SU-DHL-6 (cell line): ENCODE measurements around the gene LOXL4.

Experiments used
- H2AFZ ChIP-seq: fragments of 200-600 bp; sonication (generic); 2 replicates; pipeline ENCODE4 v1.6.1; 2014; ENCODE audit warnings: low read depth, mild to moderate bottlenecking, moderate library complexity, mixed read lengths, antibody characterized with exemption, low read length; ENCODE audit not compliant: severe bottlenecking
- H3F3A ChIP-seq: fragments of 200-600 bp; shearing (Covaris generic); 2 replicates; pipeline ENCODE4 v1.6.0; 2016; ENCODE audit warnings: antibody characterized with exemption, mild to moderate bottlenecking; ENCODE audit not compliant: insufficient read depth
- H3K27ac ChIP-seq: fragments of 200-600 bp; sonication (generic); 2 replicates; pipeline ENCODE4 v1.5.1; 2016; ENCODE audit warnings: low read depth, mild to moderate bottlenecking, low read length, moderate library complexity, mixed read lengths
- H3K27me3 ChIP-seq: fragments of 200-600 bp; sonication (generic), shearing (Covaris generic); 2 replicates; pipeline ENCODE4 v1.6.0; 2014; ENCODE audit warnings: mild to moderate bottlenecking, low read length
- H3K36me3 ChIP-seq: fragments of 200-600 bp; sonication (generic); 2 replicates; pipeline ENCODE4 v1.6.1; 2014; ENCODE audit warnings: mild to moderate bottlenecking, low read length, mixed read lengths
- H3K4me2 ChIP-seq: fragments of 300-600, 200-600 bp; shearing (Covaris generic), sonication (generic); 2 replicates; pipeline ENCODE4 v1.6.0; 2014; ENCODE audit warnings: low read length, low read depth, mild to moderate bottlenecking; ENCODE audit not compliant: poor library complexity, severe bottlenecking
- H3K4me3 ChIP-seq: fragments of 200-600 bp; sonication (generic); 2 replicates; pipeline ENCODE4 v1.5.1; 2014; ENCODE audit warnings: antibody characterized with exemption, low read length, mild to moderate bottlenecking, mixed read lengths; ENCODE audit not compliant: insufficient read depth, poor library complexity, severe bottlenecking
- H3K79me2 ChIP-seq: fragments of 200-600 bp; sonication (generic); 2 replicates; pipeline ENCODE4 v1.6.1; 2014; ENCODE audit warnings: mild to moderate bottlenecking, low read length, moderate library complexity; ENCODE audit not compliant: insufficient read depth
- H3K9ac ChIP-seq: fragments of 200-600 bp; sonication (generic); 2 replicates; pipeline ENCODE4 v1.7.0; 2014; ENCODE audit warnings: mild to moderate bottlenecking, low read length
- H3K9me2 ChIP-seq: fragments of 200-600 bp; sonication (generic); replicated peaks from 2 replicates; pipeline ENCODE4 v1.6.1; 2014; ENCODE audit warnings: low read length; ENCODE audit not compliant: insufficient read depth
- H3K9me3 ChIP-seq: fragments of 200-600 bp; sonication (generic); 2 replicates; pipeline ENCODE4 v1.6.1; 2014; ENCODE audit warnings: low read length, mixed read lengths; ENCODE audit not compliant: insufficient read depth
- H4K20me1 ChIP-seq: fragments of 200-600 bp; sonication (generic); 2 replicates; pipeline ENCODE4 v1.6.1; 2014; ENCODE audit warnings: low read depth, mild to moderate bottlenecking, antibody characterized with exemption, low read length, moderate library complexity, mixed read lengths
- CTCF ChIP-seq: fragments of 200-600 bp; sonication (generic); IDR thresholded peaks from one replicate; pipeline ENCODE4 v1.5.1; 2017; ENCODE audit warnings: antibody characterized with exemption, mild to moderate bottlenecking, low read length, moderate library complexity; ENCODE audit not compliant: insufficient read depth, poor library complexity, severe bottlenecking
- EZH2phosphoT487 ChIP-seq: fragments of 200-600 bp; sonication (generic), shearing (Covaris generic); conservative IDR thresholded peaks from 2 replicates; pipeline ENCODE4 v1.6.1; 2018; ENCODE audit warnings: mild to moderate bottlenecking, antibody characterized with exemption, low read length, moderate library complexity, mixed read lengths

Gene LOXL4

GRCh38 chr10:98300526-98301229, 32.7 kb upstream of the LOXL4 start:
- Histone ChIP-seq H3K9me2 (no peaks in the 10 kb centered on the region), H3K27me3 (no peaks in the 10 kb centered on the region), H3K4me3 (no peak overlapping the region), H3F3A (no peaks in the 10 kb centered on the region), H3K79me2 (no peaks in the 10 kb centered on the region), H3K4me2 (no peak overlapping the region), H3K9me3 (no peaks in the 10 kb centered on the region), H3K36me3 (no peaks in the 10 kb centered on the region), H3K27ac (no peak overlapping the region), H3K9ac (no peak overlapping the region), H4K20me1 (no peaks in the 10 kb centered on the region), H2AFZ (no peak overlapping the region)
- TF ChIP-seq CTCF (no peak), EZH2phosphoT487 (no peak)

- no peaks in the 10 kb centered on the region for H4K20me1 ChIP-seq
- no peak overlapping the region for H3K4me2 ChIP-seq
- H3K36me3 ChIP-seq: no peaks in the 10 kb centered on the region
- no peak overlapping the region for H3K4me3 ChIP-seq
- H3K9me2 ChIP-seq: no peaks in the 10 kb centered on the region
- H2AFZ ChIP-seq: no peak overlapping the region
- no peaks in the 10 kb centered on the region for H3K9me3 ChIP-seq
- H3K79me2 ChIP-seq: no peaks in the 10 kb centered on the region
- H3K9ac ChIP-seq: no peak overlapping the region
- no peaks in the 10 kb centered on the region for H3K27me3 ChIP-seq
- no peaks in the 10 kb centered on the region for H3F3A ChIP-seq
- H3K27ac ChIP-seq: no peak overlapping the region
- TF ChIP-seq EZH2phosphoT487: no peak
- TF ChIP-seq CTCF: no peak
Measured at GRCh38 chr10:98299341-98299740, 31.3 kb upstream of the LOXL4 start.

GRCh38 chr10:98296524-98296923, 28.5 kb upstream of the LOXL4 start:
- H3K9ac ChIP-seq: no peak overlapping the region
- H3K27ac ChIP-seq: no peak overlapping the region
- H3F3A ChIP-seq: no peaks in the 10 kb centered on the region
- TF ChIP-seq EZH2phosphoT487 (no peak), CTCF (no peak)
- H3K27me3 ChIP-seq: no peaks in the 10 kb centered on the region
- H3K9me3 ChIP-seq: no peaks in the 10 kb centered on the region
- H4K20me1 ChIP-seq: no peaks in the 10 kb centered on the region
- no peak overlapping the region for H3K4me2 ChIP-seq
- H2AFZ ChIP-seq: no peak overlapping the region
- H3K4me3 ChIP-seq: no peak overlapping the region
- no peaks in the 10 kb centered on the region for H3K9me2 ChIP-seq
- H3K79me2 ChIP-seq: no peaks in the 10 kb centered on the region
- H3K36me3 ChIP-seq: no peaks in the 10 kb centered on the region
